ENCODE results near the gene CBS.

GRCh38 chr21:43021191-43021590, 54.4 kb downstream of the CBS start:
- no peak for TF ChIP-seq CTCF (conservative IDR thresholded peaks at IDR 0.05)
- no peak for TF ChIP-seq EZH2 (IDR thresholded peaks at IDR 0.05; ENCODE audit: low read depth)

Data from PC-9 (cell line).